Measurements from ENCODE around the gene BOD1L1. TPM values are rescaled to one million over a fixed set of nuclear protein-coding genes. Genes with fewer than 3 reads are reported as not detected.
A peak's percentile ranks its signal among the peaks of the same experiment; 100 is the strongest.

The BOD1L1 gene
- total RNA-seq, 1 donor from 2014 or later, result 37.8 TPM

DNA sequence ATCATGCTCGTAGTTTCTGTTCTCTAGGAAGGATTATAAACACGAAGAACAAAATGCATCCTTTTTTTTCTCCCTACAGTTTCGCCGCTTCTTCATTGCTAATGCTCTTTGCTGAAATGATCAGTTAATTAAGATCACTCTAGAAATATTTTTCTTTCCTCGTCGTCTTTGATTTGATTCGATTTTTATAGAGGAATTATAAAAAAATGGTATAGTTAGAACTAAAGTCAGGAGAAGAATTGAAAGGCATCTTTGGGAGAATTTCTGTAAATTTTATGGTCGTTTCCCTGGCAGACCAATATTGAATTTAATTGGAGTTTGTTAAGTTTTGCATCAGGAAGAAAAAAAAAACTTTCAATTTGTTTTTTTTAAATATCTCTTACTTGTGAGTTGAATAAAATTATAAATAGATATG lies 82.1 kb downstream of the BOD1L1 start:
- Histone ChIP-seq H3K9me3 (no peaks in the 10 kb centered on the region), H3K4me1 (peaks cover 50% of the 10 kb centered on the region), H3K27me3 (peaks cover 42% of the 10 kb centered on the region), H3K36me3 (no peaks in the 10 kb centered on the region), H3K27ac (no peak overlapping the region), H3K4me3 (peak overlapping the region; percentile 61 to 63)
- no peak for TF ChIP-seq POLR2A (IDR thresholded peaks at IDR 0.05)
- TF ChIP-seq POLR2AphosphoS5 (IDR thresholded peaks at IDR 0.05; ENCODE audit: insufficient read depth in 1 of 2, low read depth in 1 of 2), result no peak
- no peak for TF ChIP-seq CTCF (IDR thresholded peaks at IDR 0.05)
- intact Hi-C loops (cut with DNase I), result loop anchor here (2.0 to 5.0 kb wide), 2 partner anchors 61 to 693 kb away; partner anchors contain the start of gene RAB28
- DNase-seq (ENCODE audit: extremely low spot score in 2 of 2), result no peak

GRCh38 chr4:13544606-13545393 lies 82.7 kb downstream of the BOD1L1 start:
- TF ChIP-seq CTCF (IDR thresholded peaks at IDR 0.05) (no peak), POLR2A (IDR thresholded peaks at IDR 0.05) (no peak), POLR2AphosphoS5 (IDR thresholded peaks at IDR 0.05; ENCODE audit: insufficient read depth in 1 of 2, low read depth in 1 of 2) (peak in 1 of 2 donors; percentile 60)
- H3K9me3 ChIP-seq, result no peaks in the 10 kb centered on the region
- H3K27ac ChIP-seq, result peak overlapping the region; percentile 60
- DNase-seq (ENCODE audit: extremely low spot score in 2 of 2), result no peak
- H3K36me3 ChIP-seq, result no peaks in the 10 kb centered on the region
- peaks cover 53% of the 10 kb centered on the region for H3K4me1 ChIP-seq
- H3K4me3 ChIP-seq, result peak overlapping the region; percentile 61 to 63
- peaks cover 46% of the 10 kb centered on the region for H3K27me3 ChIP-seq
- intact Hi-C loops (cut with DNase I), result loop anchor here (2.0 to 5.0 kb wide), 2 partner anchors 60 to 692 kb away; partner anchors contain the start of gene RAB28

GRCh38 chr4:13543839-13544605 lies 83.5 kb downstream of the BOD1L1 start, which contains the start of gene NKX3-2:
Gene NKX3-2 (minus strand): TSS chr4:13544508. CDS start chr4:13544414, 94 bp downstream.
- Histone ChIP-seq H3K27me3 (peaks cover 46% of the 10 kb centered on the region), H3K9me3 (no peaks in the 10 kb centered on the region), H3K27ac (peak within 1 kb of the TSS; percentile 60), H3K4me3 (peak within 1 kb of the TSS; percentile 61 to 63), H3K4me1 (peaks cover 60% of the 10 kb centered on the region), H3K36me3 (no peaks in the 10 kb centered on the region)
- no peak for DNase-seq (ENCODE audit: extremely low spot score in 2 of 2)
- no peak for TF ChIP-seq CTCF (IDR thresholded peaks at IDR 0.05)
- no peak for TF ChIP-seq POLR2A (IDR thresholded peaks at IDR 0.05)
- no peak for TF ChIP-seq POLR2AphosphoS5 (IDR thresholded peaks at IDR 0.05; ENCODE audit: insufficient read depth in 1 of 2, low read depth in 1 of 2)
- intact Hi-C loops (cut with DNase I), result loop anchor here (2.0 kb wide), 1 partner anchor 59 kb away; the partner anchor contains the start of gene RAB28

- peak overlapping the region; percentile 61 to 63 for H3K4me3 ChIP-seq
Observed at GRCh38 chr4:13543032-13543838, 84.3 kb downstream of the BOD1L1 start.

More at GRCh38 chr4:13543032-13543838, 84.3 kb downstream of the BOD1L1 start:
- no peak for DNase-seq (ENCODE audit: extremely low spot score in 2 of 2)
- Histone ChIP-seq H3K4me1 (peaks cover 63% of the 10 kb centered on the region), H3K27me3 (peaks cover 46% of the 10 kb centered on the region), H3K27ac (peak overlapping the region; percentile 60), H3K36me3 (no peaks in the 10 kb centered on the region), H3K9me3 (no peaks in the 10 kb centered on the region)
- TF ChIP-seq CTCF (IDR thresholded peaks at IDR 0.05) (no peak), POLR2A (IDR thresholded peaks at IDR 0.05) (no peak), POLR2AphosphoS5 (IDR thresholded peaks at IDR 0.05; ENCODE audit: insufficient read depth in 1 of 2, low read depth in 1 of 2) (no peak)
- intact Hi-C loops (cut with DNase I), result no loop called here
